Fibroblast of lung (primary cell): ENCODE results near the gene C5orf15. TPM values are rescaled to one million over a fixed set of nuclear protein-coding genes. Genes with fewer than 3 reads are reported as not detected.

Experiments used
- DNase-seq, 2 donors: peaks; one replicate each; pipeline versions ENCODE4 v3.0.0 to v3.0.0-alpha.2; 2010; ENCODE audit warnings: low read depth in 2 of 2
- H2AFZ ChIP-seq: 2 replicates; pipeline ENCODE4 v1.5.1; 2012; ENCODE audit warnings: low read length, control low read depth, inconsistent platforms
- H3K27ac ChIP-seq: 2 replicates; pipeline ENCODE4 v1.5.1; 2011; ENCODE audit warnings: low read length, control low read depth; ENCODE audit not compliant: insufficient read depth
- H3K27me3 ChIP-seq: 2 replicates; pipeline ENCODE4 v1.5.1; 2011; ENCODE audit warnings: mild to moderate bottlenecking, low read length; ENCODE audit not compliant: control insufficient read depth, insufficient read depth
- H3K36me3 ChIP-seq: 2 replicates; pipeline ENCODE4 v1.5.1; 2011; ENCODE audit warnings: low read length; ENCODE audit not compliant: control insufficient read depth, insufficient read depth
- H3K4me1 ChIP-seq: 2 replicates; pipeline ENCODE4 v1.5.1; 2011; ENCODE audit warnings: low read length; ENCODE audit not compliant: control insufficient read depth, insufficient read depth; ENCODE audit errors: extremely low read depth
- H3K4me2 ChIP-seq: 2 replicates; pipeline ENCODE4 v1.5.1; 2011; ENCODE audit warnings: low read length, control low read depth; ENCODE audit not compliant: insufficient read depth; ENCODE audit errors: extremely low read depth
- H3K4me3 ChIP-seq, 4 experiments: fragments of 200-600 bp in 1 of 4; sonication (generic) in 1 of 4; replicated peaks in 1 of 4; 2 replicates each; pipeline ENCODE4 v1.5.1; 2011 to 2016; ENCODE audit warnings: low read length in 4 of 4, low read depth in 3 of 4, mild to moderate bottlenecking in 3 of 4, control low read depth in 2 of 4, inconsistent platforms in 1 of 4, mixed read lengths in 1 of 4; ENCODE audit not compliant: insufficient read depth in 1 of 4; ENCODE audit errors: control extremely low read depth in 1 of 4
- H3K79me2 ChIP-seq: 2 replicates; pipeline ENCODE4 v1.5.1; 2012; ENCODE audit warnings: mild to moderate bottlenecking, low read length, inconsistent platforms; ENCODE audit not compliant: control insufficient read depth, insufficient read depth
- H3K9ac ChIP-seq: 2 replicates; pipeline ENCODE4 v1.5.1; 2011; ENCODE audit warnings: mild to moderate bottlenecking, low read length, control low read depth; ENCODE audit not compliant: insufficient read depth
- H3K9me3 ChIP-seq: 2 replicates; pipeline ENCODE4 v1.5.1; 2012; ENCODE audit warnings: low read depth, low read length; ENCODE audit not compliant: control insufficient read depth, insufficient read depth
- H4K20me1 ChIP-seq: 2 replicates; pipeline ENCODE4 v1.5.1; 2011; ENCODE audit warnings: low read length; ENCODE audit not compliant: control insufficient read depth, insufficient read depth; ENCODE audit errors: extremely low read depth
- EZH2 ChIP-seq: IDR thresholded peaks from 2 replicates; pipeline ENCODE4 v1.5.1; 2012; ENCODE audit warnings: low read length, control low read depth, mild to moderate bottlenecking; ENCODE audit errors: missing control alignments
- polyA plus RNA-seq, 2 donors: library from polyadenylated mRNA; depleted of rRNA in 1 of 2; stranded (reverse) in 1 of 2; unstranded in 1 of 2; fragments of >200 nt; gene quantifications; 2 replicates each; pipeline ENCODE4 v1.2.1, GENCODE V29; 2011 to 2012; ENCODE audit warnings: missing spikeins in 1 of 2
- total RNA-seq: library from RNA; depleted of rRNA; stranded (reverse); fragments of >200 nt; gene quantifications from 2 replicates; pipeline ENCODE4 v1.2.1, GENCODE V29; 2014
- TF ChIP-seq, protein P1 (sequence below), 2 donors: IDR thresholded peaks in 1 of 2; conservative IDR thresholded peaks in 1 of 2; 1 replicate in 1 of 2; 2 replicates in 1 of 2; pipeline ENCODE4 v1.5.1; 2011 to 2012; ENCODE audit warnings: low read length in 2 of 2, control low read depth in 1 of 2, inconsistent platforms in 1 of 2, low read depth in 1 of 2, mild to moderate bottlenecking in 1 of 2

Gene C5orf15
- total and polyA plus RNA-seq, 2 donors (not counting 1 experiment from before 2014, with no cell fraction given): 43.1 to 111 TPM

- H3K27ac ChIP-seq: no peak overlapping the region
- H3K4me2 ChIP-seq: no peak overlapping the region
- no peaks in the 10 kb centered on the region for H3K4me1 ChIP-seq
- H3K79me2 ChIP-seq: no peaks in the 10 kb centered on the region
- H3K36me3 ChIP-seq: no peaks in the 10 kb centered on the region
- TF ChIP-seq, protein P1, sequence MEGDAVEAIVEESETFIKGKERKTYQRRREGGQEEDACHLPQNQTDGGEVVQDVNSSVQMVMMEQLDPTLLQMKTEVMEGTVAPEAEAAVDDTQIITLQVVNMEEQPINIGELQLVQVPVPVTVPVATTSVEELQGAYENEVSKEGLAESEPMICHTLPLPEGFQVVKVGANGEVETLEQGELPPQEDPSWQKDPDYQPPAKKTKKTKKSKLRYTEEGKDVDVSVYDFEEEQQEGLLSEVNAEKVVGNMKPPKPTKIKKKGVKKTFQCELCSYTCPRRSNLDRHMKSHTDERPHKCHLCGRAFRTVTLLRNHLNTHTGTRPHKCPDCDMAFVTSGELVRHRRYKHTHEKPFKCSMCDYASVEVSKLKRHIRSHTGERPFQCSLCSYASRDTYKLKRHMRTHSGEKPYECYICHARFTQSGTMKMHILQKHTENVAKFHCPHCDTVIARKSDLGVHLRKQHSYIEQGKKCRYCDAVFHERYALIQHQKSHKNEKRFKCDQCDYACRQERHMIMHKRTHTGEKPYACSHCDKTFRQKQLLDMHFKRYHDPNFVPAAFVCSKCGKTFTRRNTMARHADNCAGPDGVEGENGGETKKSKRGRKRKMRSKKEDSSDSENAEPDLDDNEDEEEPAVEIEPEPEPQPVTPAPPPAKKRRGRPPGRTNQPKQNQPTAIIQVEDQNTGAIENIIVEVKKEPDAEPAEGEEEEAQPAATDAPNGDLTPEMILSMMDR (conservative IDR thresholded peaks at IDR 0.05 in 1 of 2, IDR thresholded peaks at IDR 0.05 in 1 of 2; ENCODE audit: low read depth in 1 of 2, low read length in 2 of 2): no peak
- no peak for TF ChIP-seq EZH2
- H3K4me3 ChIP-seq: no peak overlapping the region
- DNase-seq: no peak
- H4K20me1 ChIP-seq: no peaks in the 10 kb centered on the region
- peaks cover 6% of the 10 kb centered on the region for H3K27me3 ChIP-seq
- H3K9me3 ChIP-seq: no peaks in the 10 kb centered on the region
- H2AFZ ChIP-seq: no peak overlapping the region
- no peak overlapping the region for H3K9ac ChIP-seq
Measured at GRCh38 chr5:133916914-133917313, 51.5 kb downstream of the C5orf15 start.

DNA sequence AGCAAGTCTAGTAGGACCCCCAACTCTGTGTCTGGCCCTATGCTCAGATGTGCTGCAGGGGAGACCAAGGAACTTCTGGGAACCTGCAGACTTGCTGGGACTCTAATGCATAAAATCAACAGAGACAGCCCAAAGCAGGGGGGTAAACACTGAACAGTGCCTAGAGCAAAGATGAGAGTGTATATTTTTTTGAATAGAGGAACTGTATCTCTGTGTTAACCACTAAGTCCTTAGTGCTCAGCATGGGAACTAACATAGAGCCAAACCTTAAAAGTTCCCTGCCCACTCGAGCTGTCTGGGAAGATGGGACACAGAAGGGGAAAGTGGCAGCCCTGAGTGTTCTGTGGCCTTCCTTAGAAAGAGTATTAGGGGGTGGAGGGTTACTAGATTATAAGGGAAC is 51.9 kb downstream of the C5orf15 start:
- Histone ChIP-seq H3K9ac (no peak overlapping the region), H3K4me3 (no peak overlapping the region), H3K27ac (no peak overlapping the region), H4K20me1 (no peaks in the 10 kb centered on the region), H2AFZ (no peak overlapping the region), H3K79me2 (no peaks in the 10 kb centered on the region), H3K9me3 (no peaks in the 10 kb centered on the region), H3K4me1 (no peaks in the 10 kb centered on the region), H3K27me3 (peaks cover 6% of the 10 kb centered on the region), H3K4me2 (no peak overlapping the region), H3K36me3 (no peaks in the 10 kb centered on the region)
- TF ChIP-seq EZH2: no peak
- TF ChIP-seq, protein P1 (conservative IDR thresholded peaks at IDR 0.05 in 1 of 2, IDR thresholded peaks at IDR 0.05 in 1 of 2; ENCODE audit: low read depth in 1 of 2, low read length in 2 of 2): no peak
- DNase-seq: no peak

GRCh38 chr5:133914434-133914833 is 54.0 kb downstream of the C5orf15 start:
- H3K79me2 ChIP-seq: no peaks in the 10 kb centered on the region
- no peak for TF ChIP-seq EZH2
- TF ChIP-seq, protein P1 (conservative IDR thresholded peaks at IDR 0.05 in 1 of 2, IDR thresholded peaks at IDR 0.05 in 1 of 2; ENCODE audit: low read depth in 1 of 2, low read length in 2 of 2): no peak
- peaks cover 10% of the 10 kb centered on the region for H3K27me3 ChIP-seq
- no peak overlapping the region for H3K27ac ChIP-seq
- H3K36me3 ChIP-seq: no peaks in the 10 kb centered on the region
- H2AFZ ChIP-seq: no peak overlapping the region
- H3K4me2 ChIP-seq: no peak overlapping the region
- no peak for DNase-seq
- no peaks in the 10 kb centered on the region for H3K9me3 ChIP-seq
- no peak overlapping the region for H3K4me3 ChIP-seq
- H3K9ac ChIP-seq: no peak overlapping the region
- no peaks in the 10 kb centered on the region for H4K20me1 ChIP-seq
- H3K4me1 ChIP-seq: no peaks in the 10 kb centered on the region
